AML-193 (cell line): Measurements from ENCODE around the gene ELK3.

Source experiments
- DNase-seq, 2 experiments: peaks; one replicate each; lab custom pipeline; 2025; lab: John Stamatoyannopoulos, UW

ELK3 gene

DNA sequence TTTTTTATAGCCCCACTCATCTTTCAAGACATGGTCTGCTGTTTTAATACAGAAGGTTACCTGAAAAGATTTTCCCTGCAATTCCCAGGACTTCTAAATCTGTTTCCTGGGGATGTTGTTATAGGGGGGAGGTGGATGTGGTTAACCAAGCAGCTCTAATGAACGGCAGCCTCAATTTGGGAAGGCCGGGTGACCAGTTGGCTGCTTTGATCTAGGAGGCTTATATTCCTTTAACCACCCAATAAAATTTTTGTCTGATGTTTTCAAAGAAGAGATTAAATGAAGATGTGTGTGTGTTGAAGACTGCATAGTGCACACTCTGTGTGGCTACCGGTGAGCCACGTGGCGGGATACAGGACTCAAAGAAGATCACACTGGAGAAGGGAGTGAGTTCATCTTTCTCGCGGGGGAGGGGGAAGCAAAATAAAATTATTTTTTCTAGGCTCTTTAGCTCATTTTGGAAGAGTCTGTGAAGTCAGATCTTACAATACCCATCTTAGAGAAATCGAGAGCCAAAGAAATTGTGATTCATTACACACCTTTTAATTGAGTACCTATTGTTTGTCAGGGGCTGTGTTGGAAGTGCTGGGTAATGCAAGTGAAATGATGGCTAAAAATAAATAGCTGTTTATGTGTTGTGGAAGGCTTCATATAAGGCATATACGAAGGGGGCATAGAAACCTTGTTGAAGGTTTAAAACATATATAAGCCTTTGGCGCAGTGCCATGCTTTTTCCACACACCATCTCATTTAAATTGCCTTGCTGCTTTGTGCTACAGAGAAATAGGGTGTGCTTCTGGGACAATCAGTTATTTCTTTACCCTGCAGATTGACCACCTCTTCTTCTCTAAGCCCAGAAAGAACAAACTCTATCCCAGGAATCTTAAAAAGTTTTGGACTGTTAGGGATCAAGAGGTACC is 18.5 kb downstream of the ELK3 start:
- DNase-seq, result no peak

DNA sequence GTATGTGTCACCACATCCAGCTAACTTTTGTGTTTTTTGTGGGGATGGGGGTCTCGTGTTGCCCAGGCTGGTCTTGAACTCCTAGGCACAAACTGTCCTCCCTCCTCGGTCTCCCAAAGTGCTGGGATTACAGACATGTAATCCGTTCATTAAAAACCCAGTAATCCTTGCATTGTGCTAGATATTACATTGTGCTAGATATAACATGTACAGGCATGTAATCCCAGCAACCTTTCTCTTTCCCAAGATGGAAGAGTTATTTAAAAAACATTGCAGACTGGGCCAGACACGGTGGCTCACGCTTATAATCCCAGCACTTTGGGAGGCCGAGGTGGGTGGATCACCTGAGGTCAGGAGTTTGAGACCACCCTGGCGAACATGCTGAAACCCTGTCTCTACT is 19.7 kb downstream of the ELK3 start:
- DNase-seq, result no peak

DNA sequence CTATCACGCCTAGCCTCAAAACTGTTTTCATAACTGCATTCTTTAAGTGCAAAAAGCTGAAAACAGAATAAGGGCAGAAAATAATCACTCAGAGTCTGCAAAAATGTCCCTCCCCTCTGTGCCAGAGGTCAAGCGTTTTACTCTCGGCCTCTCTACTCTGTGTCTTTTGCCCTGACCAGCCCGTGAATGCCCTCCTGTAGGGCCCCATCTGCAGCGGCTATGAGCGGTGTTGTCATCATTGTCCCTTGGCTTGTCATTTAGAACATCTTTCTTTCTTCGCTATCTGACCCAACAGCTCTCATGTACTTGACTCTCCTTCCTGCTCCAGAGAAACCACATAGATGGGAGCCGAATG is 21.7 kb downstream of the ELK3 start:
- DNase-seq, result no peak

- no peak for DNase-seq
Measured at GRCh38 chr12:96218989-96219678, 25.0 kb downstream of the ELK3 start.

- DNase-seq, result no peak
Measured at GRCh38 chr12:96219700-96220206, 25.6 kb downstream of the ELK3 start.

GRCh38 chr12:96220902-96221301 is 26.7 kb downstream of the ELK3 start:
- DNase-seq, result no peak

- no peak for DNase-seq
Measured at GRCh38 chr12:96221391-96221790, 27.2 kb downstream of the ELK3 start.

DNA sequence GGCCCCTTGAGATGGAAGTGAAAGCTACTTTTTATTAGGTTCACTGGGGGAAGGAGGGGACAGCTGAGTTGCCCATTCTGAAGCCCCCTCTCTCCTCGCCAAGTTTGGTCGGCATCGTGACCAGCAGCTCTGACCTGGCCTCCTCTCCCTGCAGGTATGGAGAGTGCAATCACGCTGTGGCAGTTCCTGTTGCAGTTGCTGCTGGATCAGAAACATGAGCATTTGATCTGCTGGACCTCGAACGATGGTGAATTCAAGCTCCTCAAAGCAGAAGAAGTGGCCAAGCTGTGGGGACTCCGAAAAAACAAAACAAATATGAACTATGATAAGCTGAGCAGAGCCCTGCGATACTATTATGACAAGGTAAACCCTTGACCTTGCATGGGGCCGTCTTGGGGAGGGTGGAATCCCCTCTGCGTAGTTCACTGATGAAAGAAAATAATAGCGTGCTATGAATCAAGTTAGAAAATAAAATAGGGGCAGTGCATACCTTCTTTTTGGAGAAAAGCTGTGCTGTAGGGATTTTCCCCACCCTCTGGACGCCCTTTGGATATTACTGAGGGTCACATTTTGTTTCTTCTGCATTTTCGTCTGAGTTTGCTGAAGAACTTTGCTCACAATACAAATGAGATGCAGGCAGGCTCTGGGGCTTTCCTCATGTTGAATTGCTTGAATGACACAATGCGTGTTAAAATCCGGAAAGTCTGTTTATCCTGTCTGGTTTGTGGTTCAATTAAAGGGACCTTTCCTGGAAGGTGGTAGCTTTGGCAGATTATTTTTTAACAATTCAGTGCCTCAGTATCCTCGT is 29.4 kb downstream of the ELK3 start:
- DNase-seq, result no peak

DNA sequence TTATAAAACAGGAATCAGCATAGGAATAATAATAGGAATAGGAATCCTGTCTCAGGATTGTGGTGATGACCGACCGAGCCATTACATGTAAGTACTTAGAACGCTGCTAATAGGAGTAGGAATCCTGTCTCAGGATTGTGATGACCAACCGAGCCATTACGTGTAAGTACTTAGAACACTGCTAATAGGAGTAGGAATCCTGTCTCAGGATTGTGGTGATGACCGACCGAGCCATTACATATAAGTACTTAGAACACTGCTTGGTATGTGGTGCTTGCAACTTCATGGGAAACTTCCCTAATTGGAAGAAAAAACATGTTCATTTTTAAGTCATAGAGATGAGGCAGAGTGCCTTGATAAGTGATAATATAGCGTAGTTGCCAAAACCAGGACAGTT is 30.0 kb downstream of the ELK3 start:
- no peak for DNase-seq

DNA sequence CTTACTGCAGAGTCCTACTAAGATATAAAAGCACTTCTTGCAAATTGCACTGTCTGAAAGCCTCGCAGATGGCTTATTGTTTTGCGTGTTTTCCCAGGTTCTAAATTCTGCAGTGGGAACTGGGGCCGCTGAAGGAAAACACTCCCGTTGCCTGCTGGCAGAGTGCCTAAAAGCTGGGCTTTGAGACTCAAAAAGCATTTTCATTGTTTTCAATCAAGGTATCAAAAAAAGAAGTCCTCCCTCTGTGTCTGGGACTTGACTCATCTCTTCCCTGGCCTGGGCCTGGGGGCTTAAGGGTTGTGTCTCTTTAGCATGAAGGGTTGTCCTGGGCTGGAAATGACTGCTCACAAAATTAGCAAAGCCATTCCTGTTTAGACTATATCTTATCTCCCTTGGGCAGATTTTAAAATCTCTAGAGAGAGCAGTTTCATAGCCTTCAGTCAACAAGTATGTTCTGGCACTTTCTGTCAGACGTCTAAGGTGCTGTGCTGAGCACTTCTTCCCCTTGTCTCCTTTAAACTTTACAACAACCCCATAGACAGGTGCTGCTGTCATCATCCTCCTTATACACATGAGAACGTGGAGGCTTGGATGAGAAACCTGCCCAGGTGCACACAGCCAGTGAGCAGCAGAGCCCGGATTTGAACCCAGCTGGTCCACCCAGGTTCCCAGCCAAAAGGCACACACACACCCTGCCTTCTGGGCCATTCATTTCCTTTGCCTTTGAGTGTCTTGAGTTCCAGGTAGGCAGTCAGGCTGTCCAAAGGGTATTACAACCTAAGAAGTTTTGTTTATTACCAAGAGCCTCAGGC is 31.1 kb downstream of the ELK3 start:
- DNase-seq, result no peak

- no peak for DNase-seq
Measured at GRCh38 chr12:96225994-96226399, 31.8 kb downstream of the ELK3 start.

DNA sequence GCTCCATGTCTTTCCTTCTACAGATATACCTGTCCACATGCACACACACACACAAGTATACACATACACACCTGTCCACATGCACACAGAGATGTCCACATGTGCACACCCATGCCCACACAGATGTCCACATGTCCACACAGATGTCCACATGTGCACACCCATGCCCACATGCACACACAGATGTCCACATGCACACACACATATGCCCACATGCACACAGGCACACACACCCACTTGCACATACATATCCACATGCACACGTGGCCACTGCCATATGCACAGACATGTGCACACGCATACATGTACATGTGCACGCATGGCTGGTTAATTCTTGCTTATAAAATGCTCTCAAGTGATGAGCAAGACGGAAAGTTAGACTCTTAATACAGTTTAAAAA is 32.2 kb downstream of the ELK3 start:
- DNase-seq, result no peak

DNA sequence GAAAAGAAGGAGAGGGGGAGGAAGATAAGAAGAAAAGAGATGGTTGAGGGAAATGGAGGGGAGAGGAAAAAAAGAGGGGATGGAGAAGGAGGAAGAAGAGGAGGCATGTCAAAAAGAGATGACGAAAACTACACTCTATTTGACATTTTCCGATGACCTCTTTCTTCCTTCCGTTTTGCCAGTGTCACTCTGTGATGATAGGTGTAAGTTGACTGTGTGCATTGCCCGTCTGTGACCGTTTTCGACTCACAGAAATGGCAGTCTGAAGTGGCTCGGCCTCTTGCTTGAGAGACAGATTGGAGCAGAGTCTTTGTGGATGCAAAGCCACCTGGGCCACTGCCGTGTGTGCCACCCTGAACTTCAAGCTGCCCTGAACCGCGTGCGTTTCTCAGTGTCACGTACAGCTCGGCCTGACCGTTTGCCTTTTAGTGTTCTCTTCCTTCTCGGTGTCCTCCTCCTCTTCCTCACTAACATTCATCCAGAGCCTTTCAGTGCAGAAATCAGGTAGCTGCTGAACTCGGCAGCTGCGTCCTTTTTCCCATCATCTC is 32.7 kb downstream of the ELK3 start:
- DNase-seq, result no peak

- no peak for DNase-seq
Measured at GRCh38 chr12:96227365-96228106, 33.4 kb downstream of the ELK3 start.

DNA sequence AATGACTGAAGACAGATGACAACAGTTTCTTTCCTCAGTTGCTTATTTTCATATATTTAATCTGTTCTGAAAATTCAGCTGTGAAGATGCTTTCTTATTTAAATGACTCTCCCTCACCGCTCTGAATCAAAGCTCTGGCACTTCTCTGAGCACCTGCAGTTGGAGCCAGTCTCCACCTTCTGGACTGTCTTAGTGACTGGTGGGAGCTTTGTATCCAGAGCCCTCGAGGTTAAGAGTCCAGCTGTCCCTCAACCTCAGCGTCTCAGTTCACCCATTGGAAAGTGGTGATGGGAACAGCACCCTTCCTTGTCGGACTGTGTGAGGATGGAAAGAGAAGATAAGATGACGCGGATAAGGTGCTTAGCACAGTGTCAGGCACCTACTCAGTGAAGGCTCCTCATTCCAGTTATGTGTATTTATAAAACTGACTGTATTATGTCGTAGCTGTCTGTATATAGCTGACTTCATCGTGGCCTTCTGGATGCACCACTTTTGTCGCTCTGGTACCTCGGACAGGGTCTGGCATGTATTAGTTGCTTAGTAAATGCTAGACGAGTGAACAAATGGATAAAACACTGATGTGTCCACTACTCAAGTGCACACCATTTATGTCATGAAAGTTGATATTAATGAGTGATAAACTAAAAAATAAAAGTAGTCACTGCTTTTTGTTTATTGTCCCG is 34.5 kb downstream of the ELK3 start:
- no peak for DNase-seq

- no peak for DNase-seq
Measured at GRCh38 chr12:96230646-96231045, 36.5 kb downstream of the ELK3 start.

DNA sequence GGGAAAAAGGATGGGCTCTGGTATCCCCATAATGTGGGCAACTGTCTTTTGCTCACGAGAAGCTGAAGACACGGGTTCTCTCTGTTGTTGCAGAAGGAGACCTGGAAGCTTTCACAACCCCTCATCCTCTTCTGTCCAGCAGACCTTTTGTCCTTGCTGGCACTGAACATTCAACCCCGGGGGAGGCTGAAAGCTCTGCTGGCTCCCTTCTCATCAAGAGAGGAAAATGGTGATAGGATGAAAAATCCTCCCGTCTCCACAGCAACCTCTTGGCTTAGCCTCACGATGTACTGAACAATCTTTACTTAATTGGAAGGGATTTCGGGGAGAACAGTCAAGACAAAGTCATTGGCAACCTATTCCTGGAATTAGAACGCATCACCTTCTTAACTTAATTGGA is 39.0 kb downstream of the ELK3 start:
- no peak for DNase-seq

- DNase-seq, result no peak
Measured at GRCh38 chr12:96233939-96234461, 39.8 kb downstream of the ELK3 start.

DNA sequence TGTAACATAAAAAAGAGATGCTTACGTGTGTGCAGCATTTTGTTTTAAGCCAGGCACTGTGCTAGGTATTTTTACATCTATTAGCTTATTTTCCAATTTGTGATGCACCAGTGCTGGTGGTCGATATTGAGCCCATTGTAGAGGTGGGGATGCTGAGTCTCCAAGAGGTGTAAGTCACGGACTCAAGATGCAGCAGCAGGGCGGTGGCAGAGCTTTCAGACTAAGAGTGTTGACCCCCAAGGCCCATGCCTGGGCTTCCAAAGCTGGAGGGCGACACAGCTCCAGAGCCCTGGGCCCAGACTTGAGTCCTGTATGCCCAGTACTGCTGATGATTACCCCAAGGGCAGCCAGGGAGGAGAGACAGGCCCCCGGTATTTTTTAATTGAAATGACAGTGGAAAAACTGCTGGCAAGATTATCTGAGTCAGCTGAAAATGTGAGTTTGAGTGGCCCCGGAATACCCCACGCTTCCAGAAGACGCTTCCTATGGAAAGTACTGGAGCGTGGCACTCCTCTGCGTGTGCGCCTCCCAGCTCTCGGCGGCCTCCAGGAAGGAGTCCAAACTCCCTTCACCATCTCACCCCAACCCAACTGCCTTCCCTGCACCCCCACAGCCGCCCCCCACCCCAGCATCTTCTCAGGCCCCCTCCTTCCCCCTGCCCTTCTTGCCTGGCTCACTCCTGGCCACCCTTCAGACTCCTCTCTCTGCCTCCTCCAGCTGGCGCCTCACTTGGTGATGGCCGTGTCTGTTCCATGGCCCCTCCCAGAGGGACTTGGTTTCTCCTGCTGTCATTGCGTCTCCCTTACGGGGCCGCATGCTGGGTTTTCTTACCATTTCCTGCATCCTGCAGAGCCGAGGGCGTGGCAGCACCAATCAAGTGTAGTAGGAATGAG is 40.7 kb downstream of the ELK3 start:
- DNase-seq, result no peak
